Dermis blood vessel endothelial cell (primary cell): ENCODE measurements around the gene ST3GAL3. TPM values are rescaled to one million over a fixed set of nuclear protein-coding genes. Genes with fewer than 3 reads are reported as not detected.

ENCODE experiments used
- DNase-seq: peaks from one replicate; pipeline ENCODE4 v3.0.0; 2010
- total RNA-seq: library from RNA; depleted of rRNA; stranded (reverse); fragments of >200 nt; gene quantifications from 2 replicates; pipeline ENCODE4 v1.2.3, GENCODE V29; 2014

Gene ST3GAL3
- total RNA-seq, 1 donor from 2014 or later: 14.6 TPM

GRCh38 chr1:43880604-43881003 lies 173.3 kb downstream of the ST3GAL3 start:
- no peak for DNase-seq

GRCh38 chr1:43881415-43881814 lies 174.1 kb downstream of the ST3GAL3 start:
- no peak for DNase-seq

- DNase-seq: no peak
These were observed 175.4 kb downstream of the ST3GAL3 start for GRCh38 chr1:43882763-43883162.

GRCh38 chr1:43883321-43883720 lies 176.0 kb downstream of the ST3GAL3 start:
- DNase-seq: no peak

- DNase-seq: no peak
These were observed 178.0 kb downstream of the ST3GAL3 start for GRCh38 chr1:43885279-43885801.

- no peak for DNase-seq
These were observed 180.4 kb downstream of the ST3GAL3 start for GRCh38 chr1:43887748-43888147.

GRCh38 chr1:43890815-43891214 lies 183.5 kb downstream of the ST3GAL3 start:
- peak; percentile 71 for DNase-seq

- DNase-seq: no peak
These were observed 185.7 kb downstream of the ST3GAL3 start for GRCh38 chr1:43893006-43893405.

- no peak for DNase-seq
These were observed 191.6 kb downstream of the ST3GAL3 start for GRCh38 chr1:43898981-43899380.

GRCh38 chr1:43900386-43900785 lies 193.1 kb downstream of the ST3GAL3 start:
- DNase-seq: no peak

- peak; percentile 16 for DNase-seq
These were observed 194.0 kb downstream of the ST3GAL3 start for GRCh38 chr1:43901196-43901961.

GRCh38 chr1:43902058-43902831 lies 194.9 kb downstream of the ST3GAL3 start:
- DNase-seq: peak; percentile 40

GRCh38 chr1:43904660-43905551 lies 197.6 kb downstream of the ST3GAL3 start:
- no peak for DNase-seq

- DNase-seq: no peak
These were observed 200.9 kb downstream of the ST3GAL3 start for GRCh38 chr1:43908226-43908625.

- no peak for DNase-seq
These were observed 201.5 kb downstream of the ST3GAL3 start for GRCh38 chr1:43908858-43909257.

GRCh38 chr1:43910343-43910742 lies 203.0 kb downstream of the ST3GAL3 start:
- no peak for DNase-seq

- DNase-seq: no peak
These were observed 205.3 kb downstream of the ST3GAL3 start for GRCh38 chr1:43912607-43913006.

- DNase-seq: no peak
These were observed 205.7 kb downstream of the ST3GAL3 start for GRCh38 chr1:43913051-43913501.

GRCh38 chr1:43913666-43914360 lies 206.5 kb downstream of the ST3GAL3 start:
- no peak for DNase-seq

GRCh38 chr1:43914576-43915525 lies 207.5 kb downstream of the ST3GAL3 start:
- DNase-seq: no peak

GRCh38 chr1:43919906-43920305 lies 212.6 kb downstream of the ST3GAL3 start:
- DNase-seq: no peak
